ENCODE data around the gene OSMR.

DNA sequence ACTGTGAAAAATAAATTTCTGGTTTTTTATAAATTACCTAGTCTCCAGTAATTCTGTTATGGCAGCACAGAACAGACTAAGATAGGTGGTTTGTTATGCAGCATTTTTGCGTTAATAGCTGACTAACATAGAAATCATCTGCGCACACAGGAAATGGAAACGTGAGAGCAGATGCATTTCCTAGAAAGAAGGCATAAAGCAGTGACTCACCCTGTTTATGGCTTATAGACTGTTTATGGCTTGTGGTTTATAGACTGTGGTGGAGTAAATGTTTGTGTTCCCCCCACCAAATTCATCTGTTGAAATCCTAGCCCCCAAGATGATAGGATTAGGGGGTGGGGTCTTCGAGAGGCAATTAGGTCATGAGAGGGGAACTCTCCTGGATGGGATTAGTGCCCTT is 18.3 kb upstream of the OSMR start:
- TF ChIP-seq, protein P1, sequence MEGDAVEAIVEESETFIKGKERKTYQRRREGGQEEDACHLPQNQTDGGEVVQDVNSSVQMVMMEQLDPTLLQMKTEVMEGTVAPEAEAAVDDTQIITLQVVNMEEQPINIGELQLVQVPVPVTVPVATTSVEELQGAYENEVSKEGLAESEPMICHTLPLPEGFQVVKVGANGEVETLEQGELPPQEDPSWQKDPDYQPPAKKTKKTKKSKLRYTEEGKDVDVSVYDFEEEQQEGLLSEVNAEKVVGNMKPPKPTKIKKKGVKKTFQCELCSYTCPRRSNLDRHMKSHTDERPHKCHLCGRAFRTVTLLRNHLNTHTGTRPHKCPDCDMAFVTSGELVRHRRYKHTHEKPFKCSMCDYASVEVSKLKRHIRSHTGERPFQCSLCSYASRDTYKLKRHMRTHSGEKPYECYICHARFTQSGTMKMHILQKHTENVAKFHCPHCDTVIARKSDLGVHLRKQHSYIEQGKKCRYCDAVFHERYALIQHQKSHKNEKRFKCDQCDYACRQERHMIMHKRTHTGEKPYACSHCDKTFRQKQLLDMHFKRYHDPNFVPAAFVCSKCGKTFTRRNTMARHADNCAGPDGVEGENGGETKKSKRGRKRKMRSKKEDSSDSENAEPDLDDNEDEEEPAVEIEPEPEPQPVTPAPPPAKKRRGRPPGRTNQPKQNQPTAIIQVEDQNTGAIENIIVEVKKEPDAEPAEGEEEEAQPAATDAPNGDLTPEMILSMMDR (IDR thresholded peaks at IDR 0.05): no peak
- TF ChIP-seq POLR2A (IDR thresholded peaks at IDR 0.05) (no peak), EP300 (IDR thresholded peaks at IDR 0.05) (no peak)

Data from ovary (tissue), 3 donors.